Fibroblast of skin of abdomen (primary cell): Measurements from ENCODE around the gene TACC3.
A peak's percentile ranks its signal among the peaks of the same experiment; 100 is the strongest.

ENCODE experiments used
- DNase-seq: peaks from one replicate; pipeline ENCODE4 v3.0.0-alpha.2; 2013

The TACC3 gene

GRCh38 chr4:1746919-1747602 lies 25.7 kb downstream of the TACC3 start:
- no peak for DNase-seq

- DNase-seq, result no peak
These were observed 26.3 kb downstream of the TACC3 start for GRCh38 chr4:1747603-1747967.

- DNase-seq, result peak; percentile 52
These were observed 27.2 kb downstream of the TACC3 start for GRCh38 chr4:1748465-1748995.

- DNase-seq, result no peak
These were observed 28.0 kb downstream of the TACC3 start for GRCh38 chr4:1749370-1749769.

- DNase-seq, result no peak
These were observed 28.5 kb downstream of the TACC3 start for GRCh38 chr4:1749826-1750225.

GRCh38 chr4:1750381-1751154 lies 29.2 kb downstream of the TACC3 start:
- no peak for DNase-seq

- no peak for DNase-seq
These were observed 30.0 kb downstream of the TACC3 start for GRCh38 chr4:1751155-1751918.

- no peak for DNase-seq
These were observed 30.6 kb downstream of the TACC3 start for GRCh38 chr4:1751919-1752283.

GRCh38 chr4:1752284-1753041 lies 31.1 kb downstream of the TACC3 start:
- no peak for DNase-seq

- no peak for DNase-seq
These were observed 32.0 kb downstream of the TACC3 start for GRCh38 chr4:1753294-1753696.

- DNase-seq, result no peak
These were observed 32.5 kb downstream of the TACC3 start for GRCh38 chr4:1753697-1754311.

- no peak for DNase-seq
These were observed 33.0 kb downstream of the TACC3 start for GRCh38 chr4:1754336-1754735.

GRCh38 chr4:1755297-1755696 lies 34.0 kb downstream of the TACC3 start:
- DNase-seq, result no peak

- no peak for DNase-seq
These were observed 34.8 kb downstream of the TACC3 start for GRCh38 chr4:1756079-1756478.

GRCh38 chr4:1756893-1757779 lies 35.8 kb downstream of the TACC3 start:
- no peak for DNase-seq

GRCh38 chr4:1757836-1758235 lies 36.5 kb downstream of the TACC3 start:
- no peak for DNase-seq

- no peak for DNase-seq
These were observed 37.2 kb downstream of the TACC3 start for GRCh38 chr4:1758306-1759121.

- DNase-seq, result no peak
These were observed 38.0 kb downstream of the TACC3 start for GRCh38 chr4:1759170-1759817.

GRCh38 chr4:1759818-1760223 lies 38.5 kb downstream of the TACC3 start:
- DNase-seq, result no peak
